Measurements from ENCODE around the gene DNAJC21.

The DNAJC21 gene

GRCh38 chr5:35001842-35002241 is 72.5 kb downstream of the DNAJC21 start:
- no peak for TF ChIP-seq CTCF (IDR thresholded peaks at IDR 0.05)

GRCh38 chr5:35002459-35002858 is 73.1 kb downstream of the DNAJC21 start:
- H2AFZ ChIP-seq, result no peak overlapping the region
- no peaks in the 10 kb centered on the region for H3K4me1 ChIP-seq
- H3K79me2 ChIP-seq, result no peaks in the 10 kb centered on the region
- no peaks in the 10 kb centered on the region for H3K27me3 ChIP-seq (ENCODE audit: control insufficient read depth, insufficient read depth, low read length)
- no peak for TF ChIP-seq CTCF (IDR thresholded peaks at IDR 0.05)
- H3K4me3 ChIP-seq (ENCODE audit: low read depth, low read length), result no peak overlapping the region
- H3K4me2 ChIP-seq (ENCODE audit: low read length), result no peak overlapping the region
- no peaks in the 10 kb centered on the region for H3K36me3 ChIP-seq (ENCODE audit: control insufficient read depth, insufficient read depth, low read length)
- no peaks in the 10 kb centered on the region for H3K9me3 ChIP-seq (ENCODE audit: control insufficient read depth, low read length)
- no peak overlapping the region for H3K9ac ChIP-seq
- no peak overlapping the region for H3K27ac ChIP-seq

More at GRCh38 chr5:35001842-35002241, 72.5 kb downstream of the DNAJC21 start:
- no peak overlapping the region for H3K27ac ChIP-seq
- H3K9ac ChIP-seq, result no peak overlapping the region
- no peaks in the 10 kb centered on the region for H3K36me3 ChIP-seq (ENCODE audit: control insufficient read depth, insufficient read depth, low read length)
- H3K4me1 ChIP-seq, result no peaks in the 10 kb centered on the region
- no peak overlapping the region for H3K4me3 ChIP-seq (ENCODE audit: low read depth, low read length)
- no peaks in the 10 kb centered on the region for H3K9me3 ChIP-seq (ENCODE audit: control insufficient read depth, low read length)
- no peaks in the 10 kb centered on the region for H3K27me3 ChIP-seq (ENCODE audit: control insufficient read depth, insufficient read depth, low read length)
- no peak overlapping the region for H2AFZ ChIP-seq
- H3K79me2 ChIP-seq, result no peaks in the 10 kb centered on the region
- no peak overlapping the region for H3K4me2 ChIP-seq (ENCODE audit: low read length)

GRCh38 chr5:35003018-35003957 is 73.9 kb downstream of the DNAJC21 start:
- Histone ChIP-seq H3K4me1 (no peaks in the 10 kb centered on the region), H3K36me3 (ENCODE audit: control insufficient read depth, insufficient read depth, low read length) (no peaks in the 10 kb centered on the region), H3K27me3 (ENCODE audit: control insufficient read depth, insufficient read depth, low read length) (no peaks in the 10 kb centered on the region), H3K4me2 (ENCODE audit: low read length) (no peak overlapping the region), H3K9me3 (ENCODE audit: control insufficient read depth, low read length) (no peaks in the 10 kb centered on the region), H3K4me3 (ENCODE audit: low read depth, low read length) (no peak overlapping the region), H3K9ac (no peak overlapping the region), H3K27ac (no peak overlapping the region), H2AFZ (no peak overlapping the region), H3K79me2 (no peaks in the 10 kb centered on the region)
- peak; percentile 92 for TF ChIP-seq CTCF (IDR thresholded peaks at IDR 0.05)

GRCh38 chr5:35004200-35004599 is 74.8 kb downstream of the DNAJC21 start:
- H3K9me3 ChIP-seq (ENCODE audit: control insufficient read depth, low read length), result no peaks in the 10 kb centered on the region
- H3K9ac ChIP-seq, result no peak overlapping the region
- H3K36me3 ChIP-seq (ENCODE audit: control insufficient read depth, insufficient read depth, low read length), result no peaks in the 10 kb centered on the region
- no peaks in the 10 kb centered on the region for H3K27me3 ChIP-seq (ENCODE audit: control insufficient read depth, insufficient read depth, low read length)
- no peaks in the 10 kb centered on the region for H3K4me1 ChIP-seq
- H3K4me2 ChIP-seq (ENCODE audit: low read length), result no peak overlapping the region
- no peak overlapping the region for H3K27ac ChIP-seq
- no peak for TF ChIP-seq CTCF (IDR thresholded peaks at IDR 0.05)
- no peak overlapping the region for H2AFZ ChIP-seq
- no peak overlapping the region for H3K4me3 ChIP-seq (ENCODE audit: low read depth, low read length)
- no peaks in the 10 kb centered on the region for H3K79me2 ChIP-seq
